GM12878 (cell line): ENCODE measurements around the gene MYH10.

ENCODE experiments used
- HDAC2 ChIP-seq: fragments of 200-600 bp; sonication (generic); IDR thresholded peaks from 2 replicates; pipeline ENCODE4 v1.6.1; 2017
- JUND ChIP-seq: IDR thresholded peaks from 2 replicates; pipeline ENCODE4 v1.6.1; 2012; ENCODE audit warnings: low read depth, mild to moderate bottlenecking, low read length, improper control_type of control experiment, moderate library complexity
- STAT3 ChIP-seq: IDR thresholded peaks from 2 replicates; pipeline ENCODE4 v1.6.1; 2011; ENCODE audit warnings: low read depth, low read length, improper control_type of control experiment
- TF ChIP-seq, protein P1 (sequence below), 3 experiments: IDR thresholded peaks in 2 of 3; conservative IDR thresholded peaks in 1 of 3; 2 replicates each; pipeline ENCODE4 v1.5.1; 2011; ENCODE audit warnings: low read depth in 3 of 3, low read length in 3 of 3, mild to moderate bottlenecking in 3 of 3, control low read depth in 2 of 3, moderate library complexity in 2 of 3, inconsistent platforms in 1 of 3, mixed read lengths in 1 of 3; ENCODE audit not compliant: control insufficient read depth in 2 of 3, insufficient read depth in 1 of 3; ENCODE audit errors: extremely low read depth in 1 of 3

DNA sequence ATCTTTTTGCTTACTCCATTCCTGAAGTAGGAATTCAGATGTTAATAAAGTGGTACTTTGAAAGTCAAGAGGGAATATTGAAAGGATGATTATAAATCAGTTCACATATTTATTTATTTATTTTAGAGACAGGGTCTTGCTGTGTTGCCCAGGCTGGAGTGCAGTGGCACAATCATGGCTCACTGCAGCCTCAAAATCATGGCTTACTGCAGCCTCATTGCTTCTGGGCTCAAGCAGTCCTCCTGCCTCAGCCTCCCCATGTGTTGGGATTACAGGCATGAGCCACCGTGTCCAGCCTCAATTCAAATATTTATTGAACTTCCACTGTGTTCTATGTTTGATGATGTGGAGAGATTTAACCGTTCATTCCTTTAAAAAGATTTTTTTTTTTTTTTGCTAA is 188.2 kb downstream of the MYH10 start:
- TF ChIP-seq JUND (no peak), HDAC2 (no peak), STAT3 (no peak)
- TF ChIP-seq, protein P1, sequence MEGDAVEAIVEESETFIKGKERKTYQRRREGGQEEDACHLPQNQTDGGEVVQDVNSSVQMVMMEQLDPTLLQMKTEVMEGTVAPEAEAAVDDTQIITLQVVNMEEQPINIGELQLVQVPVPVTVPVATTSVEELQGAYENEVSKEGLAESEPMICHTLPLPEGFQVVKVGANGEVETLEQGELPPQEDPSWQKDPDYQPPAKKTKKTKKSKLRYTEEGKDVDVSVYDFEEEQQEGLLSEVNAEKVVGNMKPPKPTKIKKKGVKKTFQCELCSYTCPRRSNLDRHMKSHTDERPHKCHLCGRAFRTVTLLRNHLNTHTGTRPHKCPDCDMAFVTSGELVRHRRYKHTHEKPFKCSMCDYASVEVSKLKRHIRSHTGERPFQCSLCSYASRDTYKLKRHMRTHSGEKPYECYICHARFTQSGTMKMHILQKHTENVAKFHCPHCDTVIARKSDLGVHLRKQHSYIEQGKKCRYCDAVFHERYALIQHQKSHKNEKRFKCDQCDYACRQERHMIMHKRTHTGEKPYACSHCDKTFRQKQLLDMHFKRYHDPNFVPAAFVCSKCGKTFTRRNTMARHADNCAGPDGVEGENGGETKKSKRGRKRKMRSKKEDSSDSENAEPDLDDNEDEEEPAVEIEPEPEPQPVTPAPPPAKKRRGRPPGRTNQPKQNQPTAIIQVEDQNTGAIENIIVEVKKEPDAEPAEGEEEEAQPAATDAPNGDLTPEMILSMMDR (IDR thresholded peaks at IDR 0.05 in 2 of 3, conservative IDR thresholded peaks at IDR 0.05 in 1 of 3; ENCODE audit: control insufficient read depth in 2 of 3, extremely low read depth in 1 of 3, insufficient read depth in 1 of 3, low read depth in 3 of 3, low read length in 3 of 3), result no peak
